ENCODE data around the gene RBFOX2.

Gene RBFOX2

GRCh38 chr22:35961480-35962295 lies 66.9 kb downstream of the RBFOX2 start:
- Histone ChIP-seq H3K4me1 (ENCODE audit: control insufficient read depth, insufficient read depth, low read length) (peaks cover 25% of the 10 kb centered on the region), H3K4me3 (ENCODE audit: low read length) (no peak overlapping the region), H3K27ac (ENCODE audit: low read depth, low read length) (peak overlapping the region; percentile 66)

GRCh38 chr22:35960854-35961253 lies 67.8 kb downstream of the RBFOX2 start:
- peak overlapping the region; percentile 66 for H3K27ac ChIP-seq (ENCODE audit: low read depth, low read length)
- no peak overlapping the region for H3K9ac ChIP-seq (ENCODE audit: low read length)
- H3K4me1 ChIP-seq (ENCODE audit: control insufficient read depth, insufficient read depth, low read length) = peaks cover 25% of the 10 kb centered on the region
- H3K27me3 ChIP-seq (ENCODE audit: control insufficient read depth, insufficient read depth, low read length) = no peaks in the 10 kb centered on the region
- H3K36me3 ChIP-seq (ENCODE audit: control insufficient read depth, insufficient read depth, low read length) = no peaks in the 10 kb centered on the region
- no peak overlapping the region for H3K4me3 ChIP-seq (ENCODE audit: low read length)

More at GRCh38 chr22:35961480-35962295, 66.9 kb downstream of the RBFOX2 start:
- Histone ChIP-seq H3K27me3 (ENCODE audit: control insufficient read depth, insufficient read depth, low read length) (no peaks in the 10 kb centered on the region), H3K9ac (ENCODE audit: low read length) (no peak overlapping the region), H3K36me3 (ENCODE audit: control insufficient read depth, insufficient read depth, low read length) (no peaks in the 10 kb centered on the region)

DNA sequence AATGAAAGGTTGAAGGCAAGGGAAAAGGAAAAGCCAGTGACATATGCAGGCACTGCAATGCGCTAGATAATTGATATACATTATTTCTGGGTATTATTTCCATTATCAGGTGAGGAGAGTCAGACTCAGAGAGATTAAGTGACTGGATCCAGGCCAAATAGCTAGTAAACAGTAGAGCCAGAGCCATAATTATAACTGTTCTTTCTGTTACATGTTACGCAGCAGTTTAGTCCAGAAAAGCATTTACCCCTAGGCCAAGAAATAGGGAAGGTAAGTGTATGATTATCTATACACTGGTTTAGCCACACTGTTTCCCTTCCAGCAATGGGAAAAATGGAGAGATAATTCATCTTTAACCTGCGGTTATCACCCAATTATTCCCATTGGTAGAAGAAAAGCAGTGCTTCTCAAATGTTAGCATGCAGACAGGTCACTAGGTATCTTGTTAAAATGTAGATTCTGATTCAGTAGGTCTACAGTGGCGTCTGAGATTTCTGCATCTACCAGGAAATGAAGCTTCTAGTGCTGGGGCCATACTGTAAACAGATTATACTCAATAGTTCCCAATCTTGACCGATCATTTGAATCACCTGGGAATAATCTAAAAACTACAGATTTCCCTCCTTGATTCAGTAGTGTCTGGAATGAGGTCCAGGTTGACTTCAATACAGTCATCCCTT lies 69.4 kb downstream of the RBFOX2 start:
- Histone ChIP-seq H3K36me3 (ENCODE audit: control insufficient read depth, insufficient read depth, low read length) (no peaks in the 10 kb centered on the region), H3K4me1 (ENCODE audit: control insufficient read depth, insufficient read depth, low read length) (peaks cover 25% of the 10 kb centered on the region), H3K9ac (ENCODE audit: low read length) (no peak overlapping the region), H3K4me3 (ENCODE audit: low read length) (no peak overlapping the region), H3K27me3 (ENCODE audit: control insufficient read depth, insufficient read depth, low read length) (no peaks in the 10 kb centered on the region), H3K27ac (ENCODE audit: low read depth, low read length) (no peak overlapping the region)

DNA sequence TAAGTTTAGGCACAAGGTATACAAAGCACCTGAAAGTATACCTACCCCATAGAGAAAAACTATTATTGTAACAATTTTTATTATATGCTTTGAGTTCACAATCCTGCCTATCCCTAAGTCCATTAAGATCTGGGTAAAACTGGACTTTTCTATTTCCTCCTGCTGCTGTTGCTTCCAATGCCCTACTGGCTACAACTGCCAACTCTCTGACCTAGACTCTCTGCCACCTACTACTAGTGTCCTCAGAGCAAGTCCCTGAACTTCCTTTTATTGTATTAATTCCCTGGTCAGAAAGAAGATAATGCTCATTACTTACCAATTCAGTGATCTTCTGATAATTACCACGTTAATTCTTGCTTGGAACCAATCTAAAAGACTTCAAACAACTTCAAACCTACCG lies 70.3 kb downstream of the RBFOX2 start:
- Histone ChIP-seq H3K27me3 (ENCODE audit: control insufficient read depth, insufficient read depth, low read length) (no peaks in the 10 kb centered on the region), H3K27ac (ENCODE audit: low read depth, low read length) (no peak overlapping the region), H3K9ac (ENCODE audit: low read length) (no peak overlapping the region), H3K4me1 (ENCODE audit: control insufficient read depth, insufficient read depth, low read length) (peaks cover 25% of the 10 kb centered on the region), H3K4me3 (ENCODE audit: low read length) (no peak overlapping the region), H3K36me3 (ENCODE audit: control insufficient read depth, insufficient read depth, low read length) (no peaks in the 10 kb centered on the region)

DNA sequence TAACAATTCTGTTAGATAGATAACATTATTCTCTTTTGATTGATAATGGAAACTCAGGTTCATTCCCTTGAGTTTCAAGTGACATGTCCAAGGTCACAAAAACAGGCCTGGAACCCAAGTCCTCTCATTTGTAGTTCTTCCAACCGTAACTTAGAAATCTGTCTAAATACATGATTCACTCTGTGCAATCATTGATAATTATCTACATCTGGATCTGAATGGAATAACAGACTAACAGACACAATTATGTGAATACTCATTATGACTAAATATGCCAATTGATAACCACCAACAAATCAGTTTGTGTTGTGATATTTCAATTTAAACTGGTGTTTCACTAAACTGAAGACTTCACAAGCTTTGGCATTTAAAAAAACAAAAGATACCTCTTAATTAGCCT lies 71.0 kb downstream of the RBFOX2 start:
- Histone ChIP-seq H3K36me3 (ENCODE audit: control insufficient read depth, insufficient read depth, low read length) (no peaks in the 10 kb centered on the region), H3K4me3 (ENCODE audit: low read length) (no peak overlapping the region), H3K27ac (ENCODE audit: low read depth, low read length) (no peak overlapping the region), H3K9ac (ENCODE audit: low read length) (no peak overlapping the region), H3K27me3 (ENCODE audit: control insufficient read depth, insufficient read depth, low read length) (no peaks in the 10 kb centered on the region), H3K4me1 (ENCODE audit: control insufficient read depth, insufficient read depth, low read length) (peaks cover 25% of the 10 kb centered on the region)

DNA sequence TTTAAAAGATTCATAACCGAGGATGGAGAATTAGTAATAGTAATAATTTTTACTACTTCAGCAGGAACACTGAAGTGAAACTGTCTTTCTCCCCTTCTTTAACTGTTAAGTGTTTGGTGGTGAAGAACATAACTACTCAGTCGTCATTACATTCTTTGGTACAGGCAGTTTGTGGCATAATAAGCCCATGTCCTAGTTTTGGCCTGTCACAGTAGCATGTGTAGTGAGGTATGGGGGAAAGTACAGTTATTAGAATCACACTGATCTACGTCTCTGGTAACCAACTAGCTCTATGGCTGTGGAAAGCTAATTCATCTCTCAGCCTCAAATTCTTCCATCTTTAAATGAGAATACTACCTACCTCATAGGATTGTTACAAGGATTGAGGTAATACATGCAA lies 71.8 kb downstream of the RBFOX2 start:
- H3K27ac ChIP-seq (ENCODE audit: low read depth, low read length) = no peak overlapping the region
- no peaks in the 10 kb centered on the region for H3K36me3 ChIP-seq (ENCODE audit: control insufficient read depth, insufficient read depth, low read length)
- H3K4me1 ChIP-seq (ENCODE audit: control insufficient read depth, insufficient read depth, low read length) = peaks cover 21% of the 10 kb centered on the region
- H3K27me3 ChIP-seq (ENCODE audit: control insufficient read depth, insufficient read depth, low read length) = no peaks in the 10 kb centered on the region
- no peak overlapping the region for H3K9ac ChIP-seq (ENCODE audit: low read length)
- no peak overlapping the region for H3K4me3 ChIP-seq (ENCODE audit: low read length)

DNA sequence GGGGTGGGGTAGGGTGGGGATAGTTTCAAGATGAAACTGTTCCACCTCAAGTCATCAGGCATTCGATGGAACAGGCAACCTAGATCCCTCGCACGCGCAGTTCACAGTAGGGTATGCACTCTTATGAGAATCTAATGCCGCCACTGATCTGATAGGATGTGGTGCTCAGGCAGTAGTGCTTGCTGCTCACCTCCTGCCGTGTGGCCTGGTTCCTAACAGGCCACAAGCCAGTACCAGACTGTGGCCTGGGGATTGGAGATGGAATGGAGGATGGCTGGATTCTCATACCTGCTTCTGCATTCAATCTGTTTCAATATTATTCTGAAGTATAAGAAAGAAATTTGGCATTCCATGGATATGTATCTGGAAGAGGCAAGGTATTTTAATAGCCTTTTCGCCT lies 73.1 kb downstream of the RBFOX2 start:
- Histone ChIP-seq H3K4me3 (ENCODE audit: low read length) (no peak overlapping the region), H3K4me1 (ENCODE audit: control insufficient read depth, insufficient read depth, low read length) (peaks cover 14% of the 10 kb centered on the region), H3K27ac (ENCODE audit: low read depth, low read length) (no peak overlapping the region), H3K36me3 (ENCODE audit: control insufficient read depth, insufficient read depth, low read length) (no peaks in the 10 kb centered on the region), H3K27me3 (ENCODE audit: control insufficient read depth, insufficient read depth, low read length) (no peaks in the 10 kb centered on the region), H3K9ac (ENCODE audit: low read length) (no peak overlapping the region)

DNA sequence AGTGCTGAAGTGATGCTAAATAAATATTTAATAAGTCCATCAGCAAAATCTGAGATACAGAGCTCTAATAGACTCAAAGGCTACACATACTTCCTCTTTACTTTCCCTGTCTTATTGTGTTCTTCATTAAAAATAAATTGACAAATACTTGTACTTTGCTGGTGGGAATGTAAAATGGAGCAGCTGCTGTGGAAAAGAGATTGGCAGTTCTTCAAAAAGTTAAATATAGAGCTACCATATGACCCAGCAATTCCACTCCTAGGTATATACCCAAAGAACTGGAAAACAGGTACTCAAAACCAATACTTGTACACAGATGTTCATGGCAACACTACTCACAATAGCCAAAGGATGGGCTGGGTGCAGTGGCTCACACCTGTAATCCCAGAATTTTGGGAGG lies 76.0 kb downstream of the RBFOX2 start:
- Histone ChIP-seq H3K4me3 (ENCODE audit: low read length) (no peak overlapping the region), H3K27me3 (ENCODE audit: control insufficient read depth, insufficient read depth, low read length) (no peaks in the 10 kb centered on the region), H3K27ac (ENCODE audit: low read depth, low read length) (no peak overlapping the region), H3K9ac (ENCODE audit: low read length) (no peak overlapping the region), H3K36me3 (ENCODE audit: control insufficient read depth, insufficient read depth, low read length) (no peaks in the 10 kb centered on the region), H3K4me1 (ENCODE audit: control insufficient read depth, insufficient read depth, low read length) (no peaks in the 10 kb centered on the region)

- Histone ChIP-seq H3K27me3 (ENCODE audit: control insufficient read depth, insufficient read depth, low read length) (no peaks in the 10 kb centered on the region), H3K4me3 (ENCODE audit: low read length) (no peak overlapping the region), H3K36me3 (ENCODE audit: control insufficient read depth, insufficient read depth, low read length) (no peaks in the 10 kb centered on the region), H3K9ac (ENCODE audit: low read length) (no peak overlapping the region), H3K4me1 (ENCODE audit: control insufficient read depth, insufficient read depth, low read length) (no peaks in the 10 kb centered on the region), H3K27ac (ENCODE audit: low read depth, low read length) (no peak overlapping the region)
Measured at GRCh38 chr22:35950262-35950661, 78.4 kb downstream of the RBFOX2 start.

- H3K36me3 ChIP-seq (ENCODE audit: control insufficient read depth, insufficient read depth, low read length) = no peaks in the 10 kb centered on the region
- no peak overlapping the region for H3K27ac ChIP-seq (ENCODE audit: low read depth, low read length)
- H3K27me3 ChIP-seq (ENCODE audit: control insufficient read depth, insufficient read depth, low read length) = no peaks in the 10 kb centered on the region
- no peaks in the 10 kb centered on the region for H3K4me1 ChIP-seq (ENCODE audit: control insufficient read depth, insufficient read depth, low read length)
- H3K9ac ChIP-seq (ENCODE audit: low read length) = no peak overlapping the region
- H3K4me3 ChIP-seq (ENCODE audit: low read length) = no peak overlapping the region
Measured at GRCh38 chr22:35949243-35949642, 79.4 kb downstream of the RBFOX2 start.

DNA sequence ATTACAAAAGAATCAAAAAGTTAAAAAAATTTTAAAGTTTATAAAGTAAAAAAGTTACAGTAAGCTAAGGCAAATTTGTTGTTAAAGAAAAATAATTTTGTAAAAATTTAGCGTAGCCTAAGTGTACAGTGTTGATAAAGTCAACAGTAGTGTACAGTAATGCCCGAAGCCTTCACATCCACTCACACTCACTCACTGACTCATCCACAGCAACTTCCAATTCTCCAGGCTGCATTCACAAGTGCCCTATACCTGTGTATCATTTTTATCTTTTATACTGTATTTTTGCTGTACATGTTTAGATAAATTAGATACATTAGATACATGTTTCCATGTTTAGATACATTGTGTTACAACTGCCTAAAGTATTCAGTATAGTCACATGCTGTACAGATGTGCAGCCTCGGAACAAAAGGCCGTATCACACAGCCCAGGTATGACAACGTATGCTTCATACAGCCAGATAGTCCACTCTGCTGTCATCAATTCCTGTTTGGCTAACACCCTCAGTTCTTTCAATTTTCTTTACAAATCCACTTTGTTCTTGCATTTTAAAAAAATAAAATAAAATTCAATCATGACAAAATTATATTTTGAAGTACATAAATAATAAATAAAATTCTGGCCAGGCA lies 80.7 kb downstream of the RBFOX2 start:
- H3K27me3 ChIP-seq (ENCODE audit: control insufficient read depth, insufficient read depth, low read length) = no peaks in the 10 kb centered on the region
- no peak overlapping the region for H3K27ac ChIP-seq (ENCODE audit: low read depth, low read length)
- no peak overlapping the region for H3K9ac ChIP-seq (ENCODE audit: low read length)
- no peaks in the 10 kb centered on the region for H3K4me1 ChIP-seq (ENCODE audit: control insufficient read depth, insufficient read depth, low read length)
- H3K4me3 ChIP-seq (ENCODE audit: low read length) = no peak overlapping the region
- no peaks in the 10 kb centered on the region for H3K36me3 ChIP-seq (ENCODE audit: control insufficient read depth, insufficient read depth, low read length)

DNA sequence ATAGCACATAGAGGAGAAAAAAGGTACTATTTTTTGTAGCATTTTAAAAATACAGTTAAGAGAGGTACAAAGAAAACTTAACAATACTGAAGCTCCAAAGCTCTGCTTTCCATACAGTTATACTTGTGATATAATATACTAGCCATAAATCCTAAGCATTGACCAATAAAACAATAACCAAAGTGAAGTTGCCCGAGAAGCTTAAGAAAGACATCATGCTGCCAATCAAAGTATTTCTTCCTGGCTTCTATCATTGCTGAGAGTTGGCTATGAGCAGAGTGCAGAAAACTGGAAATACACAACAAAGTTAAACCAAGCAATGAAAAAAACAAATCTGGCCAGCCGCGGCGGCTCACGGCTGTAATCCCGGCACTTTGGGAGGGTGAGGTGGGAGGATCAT lies 84.2 kb downstream of the RBFOX2 start:
- no peak overlapping the region for H3K9ac ChIP-seq (ENCODE audit: low read length)
- H3K27ac ChIP-seq (ENCODE audit: low read depth, low read length) = no peak overlapping the region
- H3K27me3 ChIP-seq (ENCODE audit: control insufficient read depth, insufficient read depth, low read length) = no peaks in the 10 kb centered on the region
- no peak overlapping the region for H3K4me3 ChIP-seq (ENCODE audit: low read length)
- no peaks in the 10 kb centered on the region for H3K4me1 ChIP-seq (ENCODE audit: control insufficient read depth, insufficient read depth, low read length)
- H3K36me3 ChIP-seq (ENCODE audit: control insufficient read depth, insufficient read depth, low read length) = no peaks in the 10 kb centered on the region
